ENCODE measurements around the gene PHAF1. TPM values are rescaled to one million over a fixed set of nuclear protein-coding genes. Genes with fewer than 3 reads are reported as not detected.

Gene PHAF1
- total RNA-seq, 1 donor: 16.0 TPM

DNA sequence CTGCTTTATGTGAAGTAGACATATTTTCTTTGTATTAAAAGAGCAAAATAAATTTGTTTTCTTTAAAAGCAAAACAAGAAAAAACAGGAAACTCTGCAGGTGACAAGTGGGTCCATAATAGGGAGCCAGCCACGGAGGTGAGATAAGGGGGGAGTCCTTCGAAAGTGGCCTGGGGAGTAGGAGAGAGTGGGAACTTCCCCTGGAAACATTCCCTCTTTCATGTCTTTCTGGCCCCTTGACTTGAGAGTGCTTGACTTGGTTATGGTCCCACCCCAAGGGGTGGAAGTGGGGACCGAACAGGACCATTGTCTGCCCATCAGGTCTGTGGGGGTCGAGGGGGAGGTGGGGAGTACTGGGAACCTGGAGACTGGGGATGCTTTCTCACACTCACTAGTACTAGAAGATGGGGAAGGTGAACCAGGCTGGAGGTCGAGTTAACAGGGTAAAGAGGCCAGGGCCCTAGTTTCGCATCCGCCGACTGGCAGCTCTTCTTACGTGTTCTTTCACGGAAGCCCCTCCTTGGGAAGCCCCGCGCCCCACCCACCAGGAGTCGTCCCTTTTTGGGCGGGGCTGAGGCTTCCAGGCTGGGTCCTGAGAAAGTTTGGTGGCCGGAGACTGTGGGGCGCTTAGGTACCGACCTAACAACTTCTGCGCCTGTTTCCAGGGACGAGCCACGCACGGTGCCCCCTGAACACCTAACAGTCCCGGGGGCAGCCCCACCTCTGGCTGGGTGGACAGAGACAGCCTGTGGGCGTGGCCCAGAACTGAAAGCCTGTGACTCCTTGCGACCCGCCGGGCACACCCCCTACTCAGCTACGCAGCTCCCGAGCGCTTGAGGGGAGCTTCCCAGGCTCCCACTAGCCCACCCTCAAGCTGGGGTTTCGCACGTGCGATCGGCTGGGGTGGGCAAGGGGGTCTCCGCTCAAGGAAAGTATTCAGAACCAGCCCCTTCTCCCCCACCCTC is 49.2 kb downstream of the PHAF1 start:
- peak; percentile 47 for DNase-seq (ENCODE audit: low read depth)

DNA sequence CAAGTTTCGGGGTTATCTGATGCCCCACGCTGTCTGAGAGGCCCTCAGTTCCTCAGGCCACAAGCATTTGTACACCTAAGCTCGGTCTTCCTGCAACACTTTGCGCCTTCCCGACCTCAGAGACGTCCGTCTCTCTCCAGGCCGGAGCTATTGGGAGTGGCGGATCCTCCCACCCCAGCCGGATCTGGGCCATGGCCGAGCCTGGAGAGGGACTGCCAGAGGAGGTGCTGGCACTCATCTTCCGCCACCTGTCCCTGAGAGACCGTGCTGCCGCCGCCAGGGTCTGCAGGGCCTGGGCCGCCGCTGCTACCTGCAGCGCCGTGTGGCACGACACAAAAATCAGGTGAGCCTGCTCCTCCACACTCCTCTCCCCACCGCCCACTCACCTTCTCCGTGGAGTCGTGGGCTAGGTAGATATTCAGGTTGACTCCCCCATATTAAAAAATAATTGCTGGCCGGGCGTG is 51.9 kb downstream of the PHAF1 start:
- peak overlapping the region; percentile 97 for H3K4me3 ChIP-seq (ENCODE audit: low read depth, low read length)
- TF ChIP-seq, protein P1, sequence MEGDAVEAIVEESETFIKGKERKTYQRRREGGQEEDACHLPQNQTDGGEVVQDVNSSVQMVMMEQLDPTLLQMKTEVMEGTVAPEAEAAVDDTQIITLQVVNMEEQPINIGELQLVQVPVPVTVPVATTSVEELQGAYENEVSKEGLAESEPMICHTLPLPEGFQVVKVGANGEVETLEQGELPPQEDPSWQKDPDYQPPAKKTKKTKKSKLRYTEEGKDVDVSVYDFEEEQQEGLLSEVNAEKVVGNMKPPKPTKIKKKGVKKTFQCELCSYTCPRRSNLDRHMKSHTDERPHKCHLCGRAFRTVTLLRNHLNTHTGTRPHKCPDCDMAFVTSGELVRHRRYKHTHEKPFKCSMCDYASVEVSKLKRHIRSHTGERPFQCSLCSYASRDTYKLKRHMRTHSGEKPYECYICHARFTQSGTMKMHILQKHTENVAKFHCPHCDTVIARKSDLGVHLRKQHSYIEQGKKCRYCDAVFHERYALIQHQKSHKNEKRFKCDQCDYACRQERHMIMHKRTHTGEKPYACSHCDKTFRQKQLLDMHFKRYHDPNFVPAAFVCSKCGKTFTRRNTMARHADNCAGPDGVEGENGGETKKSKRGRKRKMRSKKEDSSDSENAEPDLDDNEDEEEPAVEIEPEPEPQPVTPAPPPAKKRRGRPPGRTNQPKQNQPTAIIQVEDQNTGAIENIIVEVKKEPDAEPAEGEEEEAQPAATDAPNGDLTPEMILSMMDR (IDR thresholded peaks at IDR 0.05; ENCODE audit: insufficient read depth, low read depth, low read length): no peak
- DNase-seq (ENCODE audit: low read depth): no peak

More for the DNA sequence above, 49.2 kb downstream of the PHAF1 start:
- peak overlapping the region; percentile 97 for H3K4me3 ChIP-seq (ENCODE audit: low read depth, low read length)
- TF ChIP-seq, protein P1 (IDR thresholded peaks at IDR 0.05; ENCODE audit: insufficient read depth, low read depth, low read length): no peak

DNA sequence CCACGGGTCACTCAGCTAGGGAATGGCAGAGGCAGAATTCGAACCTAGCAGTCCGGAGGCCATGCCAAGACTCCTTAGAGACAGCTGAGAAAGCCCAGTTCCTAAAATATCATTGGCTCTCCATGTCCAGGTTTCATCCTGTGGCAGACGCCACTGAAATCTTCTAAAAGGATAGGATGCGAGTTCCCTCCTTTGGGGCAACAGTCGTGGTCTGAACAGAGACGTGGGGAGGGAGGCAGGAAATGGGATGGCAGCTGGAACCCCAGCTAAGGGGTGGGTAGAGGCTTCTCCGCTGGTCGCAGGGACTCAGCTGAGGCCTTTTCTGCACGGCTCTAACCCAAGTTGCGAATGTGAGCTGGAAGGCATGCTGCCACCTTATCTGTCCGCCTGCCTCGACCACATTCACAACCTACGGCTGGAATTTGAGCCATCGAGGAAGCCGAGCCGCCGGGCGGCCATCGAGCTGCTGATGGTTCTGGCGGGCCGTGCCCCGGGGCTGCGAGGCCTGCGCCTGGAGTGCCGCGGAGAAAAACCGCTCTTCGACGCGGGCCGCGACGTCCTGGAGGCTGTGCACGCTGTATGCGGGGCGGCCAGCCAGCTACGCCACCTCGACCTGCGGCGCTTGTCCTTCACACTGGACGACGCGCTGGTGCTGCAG is 52.9 kb downstream of the PHAF1 start:
- DNase-seq (ENCODE audit: low read depth): no peak
- H3K4me3 ChIP-seq (ENCODE audit: low read depth, low read length): no peak overlapping the region
- TF ChIP-seq, protein P1 (IDR thresholded peaks at IDR 0.05; ENCODE audit: insufficient read depth, low read depth, low read length): no peak

DNA sequence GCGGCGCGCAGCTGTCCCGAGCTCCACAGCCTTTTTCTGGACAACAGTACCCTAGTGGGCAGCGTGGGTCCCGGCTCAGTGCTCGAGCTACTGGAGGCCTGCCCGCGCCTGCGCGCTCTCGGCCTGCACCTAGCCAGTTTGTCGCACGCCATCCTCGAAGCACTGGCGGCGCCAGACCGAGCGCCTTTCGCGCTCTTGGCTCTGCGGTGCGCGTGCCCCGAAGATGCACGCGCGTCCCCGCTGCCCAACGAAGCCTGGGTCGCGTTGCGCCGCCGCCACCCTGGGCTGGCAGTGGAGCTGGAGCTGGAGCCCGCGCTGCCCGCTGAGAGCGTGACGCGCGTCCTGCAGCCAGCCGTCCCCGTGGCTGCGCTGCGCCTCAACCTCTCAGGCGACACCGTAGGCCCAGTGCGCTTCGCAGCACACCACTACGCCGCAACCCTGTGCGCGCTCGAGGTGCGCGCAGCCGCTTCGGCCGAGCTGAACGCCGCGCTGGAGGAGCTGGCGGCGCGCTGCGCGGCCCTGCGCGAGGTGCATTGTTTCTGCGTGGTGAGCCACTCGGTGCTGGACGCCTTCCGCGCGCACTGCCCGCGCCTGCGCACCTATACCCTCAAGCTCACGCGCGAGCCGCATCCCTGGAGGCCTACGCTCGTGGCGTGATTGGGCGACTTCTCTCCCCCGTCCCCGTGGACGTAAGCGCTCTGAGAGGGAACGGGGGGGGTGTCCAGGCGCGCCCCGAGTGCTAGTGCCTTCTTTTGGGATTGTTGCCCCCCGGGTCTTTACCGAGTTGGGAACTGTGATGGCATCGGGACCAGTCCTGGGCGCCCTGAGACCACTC is 53.6 kb downstream of the PHAF1 start:
- H3K4me3 ChIP-seq (ENCODE audit: low read depth, low read length): peak overlapping the region; percentile 47
- peak; percentile 64 for DNase-seq (ENCODE audit: low read depth)
- TF ChIP-seq, protein P1 (IDR thresholded peaks at IDR 0.05; ENCODE audit: insufficient read depth, low read depth, low read length): no peak

DNA sequence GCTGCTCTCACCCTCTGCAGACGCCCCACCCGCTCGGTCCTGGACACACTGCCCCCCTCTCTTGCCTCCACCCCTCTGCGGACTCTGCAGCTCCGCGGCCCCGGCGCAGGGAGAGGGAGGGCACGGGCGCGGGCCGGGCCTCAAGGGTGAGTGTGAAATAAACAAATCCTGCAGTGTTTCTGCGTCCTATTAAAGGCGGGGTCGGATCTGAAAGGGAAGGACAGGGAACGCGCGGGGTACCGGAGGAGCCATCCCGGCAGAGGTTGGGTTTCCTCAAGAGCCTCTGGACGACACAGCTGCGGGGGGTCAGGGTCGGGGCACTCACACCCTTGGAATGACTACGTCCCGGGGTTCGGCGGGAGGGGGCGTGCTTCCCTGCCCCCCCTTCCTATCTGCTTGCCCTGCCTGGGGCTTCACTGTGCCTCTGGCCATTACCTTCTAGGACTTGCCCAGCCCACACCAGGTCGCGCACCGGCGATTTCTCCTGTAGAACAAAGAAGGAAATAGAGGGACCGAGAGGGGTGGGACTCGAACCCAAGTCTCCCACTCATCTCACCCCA is 54.3 kb downstream of the PHAF1 start:
- peak; percentile 64 for DNase-seq (ENCODE audit: low read depth)
- TF ChIP-seq, protein P1 (IDR thresholded peaks at IDR 0.05; ENCODE audit: insufficient read depth, low read depth, low read length): no peak
- peak overlapping the region; percentile 47 for H3K4me3 ChIP-seq (ENCODE audit: low read depth, low read length)

DNA sequence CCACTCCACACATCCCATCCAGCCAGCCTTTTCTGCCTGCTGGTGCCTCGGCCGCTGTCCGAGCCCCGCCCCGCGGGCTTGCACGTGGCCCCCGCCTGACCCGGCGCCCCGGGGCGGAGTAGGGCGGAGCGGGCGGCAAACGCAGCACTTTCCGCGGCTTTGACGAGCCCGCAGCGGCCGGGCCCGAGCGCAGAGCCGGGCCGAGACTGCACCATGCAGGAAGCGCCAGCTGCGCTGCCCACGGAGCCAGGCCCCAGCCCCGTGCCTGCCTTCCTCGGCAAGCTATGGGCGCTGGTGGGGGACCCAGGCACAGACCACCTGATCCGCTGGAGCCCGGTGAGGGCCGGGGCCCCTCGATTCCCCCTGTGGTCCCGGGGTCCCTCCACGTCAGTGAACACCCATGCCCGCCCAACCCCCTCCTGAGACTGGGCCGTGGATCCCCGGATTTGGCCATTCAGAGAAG is 54.9 kb downstream of the PHAF1 start, which contains the start of gene HSF4:
TSS of gene HSF4 (plus strand) at position 147 of the 463 bp plus-strand sequence. CDS start at position 214, 67 bp downstream.
- TF ChIP-seq, protein P1 (IDR thresholded peaks at IDR 0.05; ENCODE audit: insufficient read depth, low read depth, low read length): no peak
- peak within 1 kb of the TSS; percentile 47 for H3K4me3 ChIP-seq (ENCODE audit: low read depth, low read length)
- peak; percentile 58 for DNase-seq (ENCODE audit: low read depth)
